DOHH2 (cell line): ENCODE measurements around the gene DXO.

ENCODE experiments used
- CTCF ChIP-seq: fragments of 200-600 bp; sonication (generic); IDR thresholded peaks from one replicate; pipeline ENCODE4 v1.5.1; 2014; ENCODE audit warnings: antibody characterized with exemption, mild to moderate bottlenecking, low read depth, low read length; ENCODE audit not compliant: poor library complexity, severe bottlenecking
- EZH2phosphoT487 ChIP-seq: fragments of 200-600 bp; sonication (generic); IDR thresholded peaks from 2 replicates; pipeline ENCODE4 v1.6.1; 2017; ENCODE audit warnings: borderline replicate concordance, mild to moderate bottlenecking, antibody characterized with exemption, low read length, moderate library complexity, mixed read lengths

- TF ChIP-seq CTCF, result no peak
- TF ChIP-seq EZH2phosphoT487, result no peak
These were observed 26.2 kb downstream of the DXO start, which contains the start of gene CFB for GRCh38 chr6:31945507-31946369.
